ENCODE measurements around the gene CDCP2.

CDCP2 gene

GRCh38 chr1:54190526-54190925 is 37.7 kb upstream of the CDCP2 start:
- Histone ChIP-seq H3K79me2 (ENCODE audit: insufficient read depth, low read length) (no peaks in the 10 kb centered on the region), H4K20me1 (ENCODE audit: insufficient read depth, low read length) (no peaks in the 10 kb centered on the region), H3F3A (ENCODE audit: insufficient read depth, low read length) (no peaks in the 10 kb centered on the region), H3K4me3 (ENCODE audit: low read depth, low read length, poor library complexity, severe bottlenecking) (no peak overlapping the region), H3K4me2 (ENCODE audit: low read length) (no peak overlapping the region), H3K27ac (ENCODE audit: low read depth, low read length, poor library complexity, severe bottlenecking) (no peak overlapping the region), H3K9me3 (ENCODE audit: low read length) (no peaks in the 10 kb centered on the region), H3K36me3 (ENCODE audit: insufficient read depth, low read length) (peaks cover 68% of the 10 kb centered on the region), H3K4me1 (ENCODE audit: insufficient read depth, low read length, severe bottlenecking) (no peaks in the 10 kb centered on the region), H3K27me3 (ENCODE audit: insufficient read depth, low read length) (no peaks in the 10 kb centered on the region), H3K9ac (ENCODE audit: low read length) (no peak overlapping the region), H2AFZ (ENCODE audit: low read length) (no peak overlapping the region), H3K9me2 (ENCODE audit: low read depth, low read length) (no peaks in the 10 kb centered on the region)
- TF ChIP-seq CTCF (IDR thresholded peaks at IDR 0.05; ENCODE audit: low read length), result no peak
- TF ChIP-seq EZH2 (IDR thresholded peaks at IDR 0.05; ENCODE audit: borderline replicate concordance, low read length), result no peak

GRCh38 chr1:54188291-54188690 is 35.5 kb upstream of the CDCP2 start:
- TF ChIP-seq EZH2 (IDR thresholded peaks at IDR 0.05; ENCODE audit: borderline replicate concordance, low read length) (no peak), CTCF (IDR thresholded peaks at IDR 0.05; ENCODE audit: low read length) (no peak)
- Histone ChIP-seq H3K4me3 (ENCODE audit: low read depth, low read length, poor library complexity, severe bottlenecking) (no peak overlapping the region), H3F3A (ENCODE audit: insufficient read depth, low read length) (no peaks in the 10 kb centered on the region), H3K36me3 (ENCODE audit: insufficient read depth, low read length) (peaks cover 67% of the 10 kb centered on the region), H2AFZ (ENCODE audit: low read length) (no peak overlapping the region), H3K27ac (ENCODE audit: low read depth, low read length, poor library complexity, severe bottlenecking) (no peak overlapping the region), H3K79me2 (ENCODE audit: insufficient read depth, low read length) (no peaks in the 10 kb centered on the region), H3K9ac (ENCODE audit: low read length) (no peak overlapping the region), H3K4me1 (ENCODE audit: insufficient read depth, low read length, severe bottlenecking) (no peaks in the 10 kb centered on the region), H3K9me3 (ENCODE audit: low read length) (no peaks in the 10 kb centered on the region), H4K20me1 (ENCODE audit: insufficient read depth, low read length) (no peaks in the 10 kb centered on the region), H3K9me2 (ENCODE audit: low read depth, low read length) (no peaks in the 10 kb centered on the region), H3K4me2 (ENCODE audit: low read length) (no peak overlapping the region), H3K27me3 (ENCODE audit: insufficient read depth, low read length) (no peaks in the 10 kb centered on the region)

GRCh38 chr1:54186056-54186455 is 33.3 kb upstream of the CDCP2 start:
- Histone ChIP-seq H3K79me2 (ENCODE audit: insufficient read depth, low read length) (no peaks in the 10 kb centered on the region), H3K4me3 (ENCODE audit: low read depth, low read length, poor library complexity, severe bottlenecking) (no peak overlapping the region), H3K9me2 (ENCODE audit: low read depth, low read length) (no peaks in the 10 kb centered on the region), H3K4me1 (ENCODE audit: insufficient read depth, low read length, severe bottlenecking) (no peaks in the 10 kb centered on the region), H3K9me3 (ENCODE audit: low read length) (no peaks in the 10 kb centered on the region), H4K20me1 (ENCODE audit: insufficient read depth, low read length) (no peaks in the 10 kb centered on the region), H3K36me3 (ENCODE audit: insufficient read depth, low read length) (peaks cover 59% of the 10 kb centered on the region), H3F3A (ENCODE audit: insufficient read depth, low read length) (no peaks in the 10 kb centered on the region), H3K27me3 (ENCODE audit: insufficient read depth, low read length) (no peaks in the 10 kb centered on the region), H3K4me2 (ENCODE audit: low read length) (no peak overlapping the region), H3K27ac (ENCODE audit: low read depth, low read length, poor library complexity, severe bottlenecking) (no peak overlapping the region), H2AFZ (ENCODE audit: low read length) (no peak overlapping the region), H3K9ac (ENCODE audit: low read length) (no peak overlapping the region)
- no peak for TF ChIP-seq EZH2 (IDR thresholded peaks at IDR 0.05; ENCODE audit: borderline replicate concordance, low read length)
- no peak for TF ChIP-seq CTCF (IDR thresholded peaks at IDR 0.05; ENCODE audit: low read length)
